Mesenchymal stem cell (in vitro differentiated cells and primary cell): Measurements from ENCODE around the gene STRN.
"Not testable (repeated sequence)": the region's sequence is repeated elsewhere in the genome, so short reads cannot be mapped to it uniquely, and the experiment has no call there.

Experiments used
- DNase-seq: peaks from one replicate; pipeline ENCODE4 v3.0.0-alpha.2; 2013
- H2AFZ ChIP-seq: one replicate; pipeline ENCODE4 v1.6.1; 2013; ENCODE audit warnings: low read depth, mild to moderate bottlenecking, control low read depth, inconsistent platforms, low read length, moderate library complexity
- H2AK5ac ChIP-seq: 2 replicates; pipeline ENCODE4 v1.6.1; 2013; ENCODE audit warnings: low read length, moderate library complexity, mild to moderate bottlenecking, inconsistent platforms; ENCODE audit not compliant: severe bottlenecking
- H2BK120ac ChIP-seq: one replicate; pipeline ENCODE4 v1.6.1; 2013; ENCODE audit warnings: low read depth, mild to moderate bottlenecking, inconsistent platforms, low read length, moderate library complexity
- H2BK12ac ChIP-seq, 2 experiments: one replicate each; pipeline ENCODE4 v1.6.1; 2013; ENCODE audit warnings: inconsistent platforms in 2 of 2, low read length in 2 of 2, mild to moderate bottlenecking in 2 of 2, moderate library complexity in 2 of 2, control low read depth in 1 of 2
- H2BK15ac ChIP-seq: one replicate; pipeline ENCODE4 v1.6.1; 2013; ENCODE audit warnings: mild to moderate bottlenecking, low read depth, inconsistent platforms; ENCODE audit not compliant: poor library complexity, severe bottlenecking
- H2BK5ac ChIP-seq: 2 replicates; pipeline ENCODE4 v1.6.1; 2013; ENCODE audit warnings: low read depth, mild to moderate bottlenecking, low read length, control low read depth, inconsistent platforms; ENCODE audit not compliant: poor library complexity, severe bottlenecking
- H3K14ac ChIP-seq, 2 experiments: one replicate each; pipeline ENCODE4 v1.6.1; 2013; ENCODE audit warnings: inconsistent platforms in 2 of 2, low read length in 2 of 2, control low read depth in 1 of 2, mild to moderate bottlenecking in 1 of 2, moderate library complexity in 1 of 2
- H3K18ac ChIP-seq, 2 experiments: one replicate each; pipeline ENCODE4 v1.6.1; 2013; ENCODE audit warnings: inconsistent platforms in 2 of 2, low read length in 2 of 2, control low read depth in 1 of 2, low read depth in 1 of 2, mild to moderate bottlenecking in 1 of 2
- H3K23ac ChIP-seq, 2 experiments: one replicate each; pipeline ENCODE4 v1.6.1; 2013; ENCODE audit warnings: inconsistent platforms in 2 of 2, low read length in 2 of 2, mild to moderate bottlenecking in 2 of 2, moderate library complexity in 2 of 2, control low read depth in 1 of 2
- H3K27ac ChIP-seq: 2 replicates; pipeline ENCODE4 v1.5.1; 2013; ENCODE audit warnings: mild to moderate bottlenecking, moderate library complexity, low read length, control low read depth, inconsistent platforms; ENCODE audit not compliant: poor library complexity, severe bottlenecking
- H3K27me3 ChIP-seq, 2 experiments: 2 replicates each; pipeline versions ENCODE4 v1.6.1 to v1.7.0; 2013; ENCODE audit warnings: low read length in 2 of 2, mild to moderate bottlenecking in 2 of 2, moderate library complexity in 2 of 2, control low read depth in 1 of 2, inconsistent platforms in 1 of 2; ENCODE audit not compliant: control insufficient read depth in 1 of 2, insufficient read depth in 1 of 2
- H3K36me3 ChIP-seq, 2 experiments: 2 replicates each; pipeline versions ENCODE4 v1.6.1 to v1.7.0; 2013; ENCODE audit warnings: low read length in 2 of 2, control low read depth in 1 of 2, inconsistent platforms in 1 of 2, low read depth in 1 of 2, mild to moderate bottlenecking in 1 of 2; ENCODE audit not compliant: insufficient read depth in 2 of 2, control insufficient read depth in 1 of 2
- H3K4ac ChIP-seq, 2 experiments: one replicate each; pipeline ENCODE4 v1.6.1; 2013; ENCODE audit warnings: inconsistent platforms in 2 of 2, low read length in 2 of 2, mild to moderate bottlenecking in 2 of 2, moderate library complexity in 2 of 2, control low read depth in 1 of 2, low read depth in 1 of 2
- H3K4me1 ChIP-seq: 2 replicates; pipeline ENCODE4 v1.6.1; 2013; ENCODE audit warnings: low read depth, low read length, control low read depth; ENCODE audit not compliant: control insufficient read depth, insufficient read depth
- H3K4me2 ChIP-seq: 2 replicates; pipeline ENCODE4 v1.6.1; 2013; ENCODE audit warnings: low read length, mild to moderate bottlenecking, inconsistent platforms; ENCODE audit not compliant: poor library complexity, severe bottlenecking
- H3K4me3 ChIP-seq, 2 experiments: 2 replicates each; pipeline versions ENCODE4 v1.5.1 to v1.7.0; 2013; ENCODE audit warnings: low read length in 2 of 2, mild to moderate bottlenecking in 2 of 2, control low read depth in 1 of 2, low read depth in 1 of 2; ENCODE audit not compliant: insufficient read depth in 1 of 2
- H3K79me1 ChIP-seq: replicated peaks from 2 replicates; pipeline ENCODE4 v1.6.1; 2013; ENCODE audit warnings: mild to moderate bottlenecking, control low read depth, low read length, inconsistent platforms; ENCODE audit not compliant: poor library complexity, severe bottlenecking
- H3K9ac ChIP-seq: 2 replicates; pipeline ENCODE4 v1.7.0; 2013; ENCODE audit warnings: mild to moderate bottlenecking, low read length, moderate library complexity
- H3K9me3 ChIP-seq: 2 replicates; pipeline ENCODE4 v1.7.0; 2013; ENCODE audit warnings: mild to moderate bottlenecking, low read length; ENCODE audit not compliant: control insufficient read depth
- H4K8ac ChIP-seq: one replicate; pipeline ENCODE4 v1.6.1; 2013; ENCODE audit warnings: inconsistent platforms, mild to moderate bottlenecking, low read length, moderate library complexity
- H4K91ac ChIP-seq: one replicate; pipeline ENCODE4 v1.6.1; 2013; ENCODE audit warnings: mild to moderate bottlenecking, low read length, inconsistent platforms
- WGBS: methylation state at CpG from one replicate; pipeline ENCODE4 v1.1.7; 2013; ENCODE audit warnings: mixed read lengths; 5-methylcytosine and 5-hydroxymethylcytosine counted together

The STRN gene

DNA sequence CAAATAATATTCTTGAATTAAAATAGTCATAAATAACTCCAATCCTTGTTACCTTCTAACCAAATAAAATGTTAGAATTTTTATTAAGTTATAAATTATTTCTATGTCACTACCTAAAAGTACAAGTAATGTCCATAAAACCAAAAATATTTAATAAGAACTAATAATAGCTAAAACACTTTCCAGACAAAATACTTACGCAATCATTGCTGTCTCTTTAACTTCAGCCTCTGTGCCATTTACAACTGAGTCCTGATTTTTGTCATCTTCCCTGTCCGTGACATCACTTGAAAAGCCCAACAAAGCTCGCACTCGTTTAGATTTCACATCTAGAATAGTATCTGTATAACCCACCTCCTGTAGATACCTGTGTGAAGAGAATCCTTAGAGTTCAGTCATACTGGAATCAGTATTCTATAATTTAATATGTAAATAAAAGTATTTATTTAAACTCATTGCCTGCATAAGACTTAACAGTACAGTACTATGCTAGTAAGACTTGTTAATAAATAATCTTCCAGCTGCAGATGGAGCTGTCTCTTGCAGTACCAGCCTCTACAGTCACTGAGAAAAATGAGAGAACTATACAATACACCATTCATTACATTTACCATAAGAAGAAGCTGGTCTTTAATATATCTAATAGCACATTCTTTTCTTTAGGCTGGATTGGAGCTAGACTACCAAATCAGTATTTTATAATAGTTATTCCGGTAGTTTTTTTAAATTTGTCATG, 63.8 kb downstream of the STRN start:
- no peak for DNase-seq
- H2BK15ac ChIP-seq, result no peak overlapping the region
- no peak overlapping the region for H3K23ac ChIP-seq
- no peak overlapping the region for H2BK5ac ChIP-seq
- no peak overlapping the region for H4K8ac ChIP-seq
- no peak overlapping the region for H3K9ac ChIP-seq
- H3K4me1 ChIP-seq, result no peaks in the 10 kb centered on the region
- no peak overlapping the region for H2BK12ac ChIP-seq
- no peak overlapping the region for H3K18ac ChIP-seq
- no peak overlapping the region for H3K4me2 ChIP-seq
- H3K79me1 ChIP-seq, result peaks cover 7% of the 10 kb centered on the region
- WGBS, result 100% methylated on average over 2 of the region's 5 CpGs
- no peaks in the 10 kb centered on the region for H3K27me3 ChIP-seq
- no peak overlapping the region for H3K4ac ChIP-seq
- no peak overlapping the region for H4K91ac ChIP-seq
- no peak overlapping the region for H3K4me3 ChIP-seq
- H2AK5ac ChIP-seq, result no peak overlapping the region
- H3K9me3 ChIP-seq, result no peaks in the 10 kb centered on the region
- H3K36me3 ChIP-seq, result peaks cover 6 to 46% of the 10 kb centered on the region in 2 experiments
- H2AFZ ChIP-seq, result no peak overlapping the region
- no peak overlapping the region for H3K27ac ChIP-seq
- H3K14ac ChIP-seq, result no peak overlapping the region
- no peak overlapping the region for H2BK120ac ChIP-seq

DNA sequence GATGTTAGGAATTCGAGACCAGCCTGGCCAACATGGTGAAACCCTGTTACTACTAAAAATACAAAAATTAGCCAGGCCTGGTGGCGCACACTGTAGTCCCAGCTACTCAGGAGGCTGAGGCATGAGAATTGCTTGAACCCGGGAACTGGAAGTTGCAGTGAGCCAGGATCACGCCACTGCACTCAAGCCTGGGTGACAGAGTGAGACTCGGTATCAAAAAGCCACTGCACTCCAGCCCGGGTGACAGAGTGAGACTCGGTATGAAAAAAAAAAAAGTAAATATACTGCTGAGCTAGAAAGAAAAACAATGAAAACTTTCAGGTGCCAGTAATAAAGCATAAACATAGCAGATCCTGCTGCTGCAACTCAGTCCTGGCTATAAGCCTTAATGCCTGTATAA, 73.5 kb downstream of the STRN start:
- H2BK12ac ChIP-seq, result no peak overlapping the region
- no peak overlapping the region for H3K4me2 ChIP-seq
- no peaks in the 10 kb centered on the region for H3K4me1 ChIP-seq
- H3K36me3 ChIP-seq, result peaks cover 3 to 22% of the 10 kb centered on the region in 2 experiments
- H2AFZ ChIP-seq, result no peak overlapping the region
- H3K23ac ChIP-seq, result no peak overlapping the region
- H3K27me3 ChIP-seq, result no peaks in the 10 kb centered on the region
- H3K9ac ChIP-seq, result no peak overlapping the region
- no peak overlapping the region for H3K27ac ChIP-seq
- H3K9me3 ChIP-seq, result no peaks in the 10 kb centered on the region
- no peak overlapping the region for H2BK120ac ChIP-seq
- no peak for DNase-seq
- H2BK5ac ChIP-seq, result no peak overlapping the region
- no peak overlapping the region for H3K4me3 ChIP-seq
- 96% methylated on average over 5 of the region's 7 CpGs for WGBS
- H3K4ac ChIP-seq, result no peak overlapping the region
- no peak overlapping the region for H3K14ac ChIP-seq
- no peak overlapping the region for H3K18ac ChIP-seq
- H3K79me1 ChIP-seq, result peaks cover 9% of the 10 kb centered on the region
- no peak overlapping the region for H2AK5ac ChIP-seq
- no peak overlapping the region for H4K8ac ChIP-seq
- H4K91ac ChIP-seq, result no peak overlapping the region
- H2BK15ac ChIP-seq, result no peak overlapping the region

- peak overlapping the region; percentile 73 for H3K27ac ChIP-seq
- peak; percentile 95 for DNase-seq
- H3K36me3 ChIP-seq, result peaks cover 3 to 39% of the 10 kb centered on the region in 2 experiments
- no peak overlapping the region for H2BK12ac ChIP-seq
- no peaks in the 10 kb centered on the region for H3K27me3 ChIP-seq
- no peak overlapping the region for H3K23ac ChIP-seq
- H3K4me3 ChIP-seq, result peak overlapping the region in 1 of 2 experiments; percentile 43
- no peaks in the 10 kb centered on the region for H3K4me1 ChIP-seq
- no peak overlapping the region for H2AK5ac ChIP-seq
- peak overlapping the region; percentile 80 for H3K9ac ChIP-seq
- H3K4ac ChIP-seq, result no peak overlapping the region
- no peak overlapping the region for H4K8ac ChIP-seq
- peaks cover 9% of the 10 kb centered on the region for H3K79me1 ChIP-seq
- no peak overlapping the region for H2BK15ac ChIP-seq
- H3K18ac ChIP-seq, result no peak overlapping the region
- H2BK5ac ChIP-seq, result no peak overlapping the region
- peak overlapping the region; percentile 57 for H3K4me2 ChIP-seq
- H2AFZ ChIP-seq, result no peak overlapping the region
- no peak overlapping the region for H4K91ac ChIP-seq
- no peak overlapping the region for H3K14ac ChIP-seq
- no peaks in the 10 kb centered on the region for H3K9me3 ChIP-seq
- WGBS, result 3% methylated on average over 3 of the region's 4 CpGs
- no peak overlapping the region for H2BK120ac ChIP-seq
Measured at GRCh38 chr2:36889795-36890194, 76.5 kb downstream of the STRN start.

- H3K79me1 ChIP-seq, H2AFZ ChIP-seq, DNase-seq, H3K9me3 ChIP-seq, H3K27me3 ChIP-seq, H2BK12ac ChIP-seq, H3K9ac ChIP-seq, H3K18ac ChIP-seq, H4K8ac ChIP-seq, H4K91ac ChIP-seq, H3K4ac ChIP-seq, H3K14ac ChIP-seq, H3K23ac ChIP-seq, H3K4me3 ChIP-seq, H2BK120ac ChIP-seq, H3K27ac ChIP-seq, H2BK5ac ChIP-seq, H2AK5ac ChIP-seq, H3K4me2 ChIP-seq, H3K4me1 ChIP-seq, H2BK15ac ChIP-seq: not testable (repeated sequence)
- 91% methylated on average over 5 of the region's 9 CpGs for WGBS
- H3K36me3 ChIP-seq, result peaks cover 2 to 54% of the 10 kb centered on the region in 2 experiments
Measured at GRCh38 chr2:36887095-36887494, 79.2 kb downstream of the STRN start.
